OCI-LY3 (cell line): ENCODE measurements around the gene ORMDL1.

Experiments
- H2AFZ ChIP-seq: fragments of 200-600, 300-600 bp; shearing (Covaris generic); 2 replicates; pipeline ENCODE4 v1.6.0; 2014; ENCODE audit warnings: antibody characterized with exemption, low read depth, low read length
- H3K27ac ChIP-seq: fragments of 200-600, 300-600 bp; sonication (generic); 2 replicates; pipeline ENCODE4 v1.5.1; 2014; ENCODE audit warnings: mild to moderate bottlenecking, low read length, moderate library complexity, mixed read lengths
- H3K27me3 ChIP-seq: fragments of 200-600, 300-600 bp; sonication (generic); 2 replicates; pipeline ENCODE4 v1.6.1; 2014; ENCODE audit warnings: low read depth, low read length, mixed read lengths
- H3K36me3 ChIP-seq: fragments of 200-600, 300-600 bp; sonication (generic); replicated peaks from 2 replicates; pipeline ENCODE3; 2014; ENCODE audit warnings: low read depth, low read length, mixed read lengths
- H3K4me1 ChIP-seq: fragments of 300-600, 200-600 bp; sonication (generic); 2 replicates; pipeline ENCODE4 v1.6.1; 2014; ENCODE audit warnings: low read length, mixed read lengths
- H3K4me2 ChIP-seq: fragments of 200-600, 300-600 bp; sonication (generic); 2 replicates; pipeline ENCODE4 v1.6.1; 2014; ENCODE audit warnings: low read length, mixed read lengths
- H3K4me3 ChIP-seq: fragments of 300-600, 200-600 bp; sonication (generic); 2 replicates; pipeline ENCODE4 v1.5.1; 2014; ENCODE audit warnings: antibody characterized with exemption, mild to moderate bottlenecking, low read length, moderate library complexity
- H3K79me2 ChIP-seq: fragments of 300-600, 200-600 bp; shearing (Covaris generic); 2 replicates; pipeline ENCODE4 v1.6.1; 2014; ENCODE audit warnings: mild to moderate bottlenecking, low read length, mixed read lengths
- H3K9ac ChIP-seq: fragments of 300-600, 200-600 bp; shearing (Covaris generic); 2 replicates; pipeline ENCODE4 v1.6.0; 2014; ENCODE audit warnings: mild to moderate bottlenecking, low read length, moderate library complexity
- H3K9me3 ChIP-seq: fragments of 200-600, 300-600 bp; shearing (Covaris generic); 2 replicates; pipeline ENCODE4 v1.6.1; 2014; ENCODE audit warnings: low read length, mixed read lengths; ENCODE audit not compliant: insufficient read depth
- H4K20me1 ChIP-seq: fragments of 200-600, 300-600 bp; sonication (generic); 2 replicates; pipeline ENCODE4 v1.6.1; 2016; ENCODE audit warnings: low read length, mixed read lengths; ENCODE audit not compliant: insufficient read depth
- CTCF ChIP-seq: fragments of 200-600, 300-600 bp; sonication (generic); IDR thresholded peaks from 2 replicates; pipeline ENCODE4 v1.5.1; 2014; ENCODE audit warnings: antibody characterized with exemption, low read length, low read depth
- EZH2phosphoT487 ChIP-seq: fragments of 200-600 bp; shearing (Covaris generic); IDR thresholded peaks from 2 replicates; pipeline ENCODE4 v1.6.1; 2018; ENCODE audit warnings: antibody characterized with exemption, mixed run types, low read depth

Gene ORMDL1

GRCh38 chr2:189824694-189825396, 40.7 kb upstream of the ORMDL1 start:
- Histone ChIP-seq H3K27ac (no peak overlapping the region), H3K79me2 (no peaks in the 10 kb centered on the region), H2AFZ (no peak overlapping the region), H3K4me1 (no peaks in the 10 kb centered on the region), H3K4me2 (no peak overlapping the region), H4K20me1 (no peaks in the 10 kb centered on the region), H3K27me3 (no peaks in the 10 kb centered on the region), H3K9ac (no peak overlapping the region), H3K4me3 (no peak overlapping the region), H3K9me3 (no peaks in the 10 kb centered on the region), H3K36me3 (peaks cover 10% of the 10 kb centered on the region)
- TF ChIP-seq CTCF, result no peak
- TF ChIP-seq EZH2phosphoT487, result no peak

- H3K4me1 ChIP-seq, result peaks cover 13% of the 10 kb centered on the region
- H3K9me3 ChIP-seq, result no peaks in the 10 kb centered on the region
- H3K4me3 ChIP-seq, result no peak overlapping the region
- H4K20me1 ChIP-seq, result no peaks in the 10 kb centered on the region
- peaks cover 17% of the 10 kb centered on the region for H3K36me3 ChIP-seq
- H3K27ac ChIP-seq, result no peak overlapping the region
- no peak overlapping the region for H3K4me2 ChIP-seq
- H2AFZ ChIP-seq, result no peak overlapping the region
- H3K9ac ChIP-seq, result no peak overlapping the region
- no peaks in the 10 kb centered on the region for H3K27me3 ChIP-seq
- no peaks in the 10 kb centered on the region for H3K79me2 ChIP-seq
- no peak for TF ChIP-seq EZH2phosphoT487
- no peak for TF ChIP-seq CTCF
Measured at GRCh38 chr2:189821953-189822748, 38.0 kb upstream of the ORMDL1 start.

DNA sequence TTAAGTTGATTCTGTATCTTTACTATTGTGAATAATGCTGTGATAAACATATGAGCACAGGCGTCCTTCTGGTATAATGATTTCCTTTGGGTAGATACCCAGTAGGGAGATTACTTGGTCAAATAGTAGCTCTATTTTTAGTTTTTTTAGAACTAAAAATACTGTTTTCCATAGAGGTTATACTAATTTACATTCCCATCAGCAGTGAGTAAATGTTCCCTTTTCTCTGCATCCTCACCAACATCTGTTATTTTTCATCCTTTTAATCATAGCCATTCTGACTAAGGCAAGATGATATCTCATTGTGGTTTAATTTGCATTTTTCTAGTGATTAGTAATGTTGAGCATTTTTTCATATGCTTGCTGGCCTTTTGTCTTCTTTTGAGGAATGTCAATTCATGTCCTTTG, 35.2 kb upstream of the ORMDL1 start:
- TF ChIP-seq CTCF (no peak), EZH2phosphoT487 (no peak)
- no peak overlapping the region for H3K27ac ChIP-seq
- H3K9me3 ChIP-seq, result no peaks in the 10 kb centered on the region
- H4K20me1 ChIP-seq, result no peaks in the 10 kb centered on the region
- no peak overlapping the region for H3K4me3 ChIP-seq
- no peak overlapping the region for H3K4me2 ChIP-seq
- H2AFZ ChIP-seq, result no peak overlapping the region
- peaks cover 13% of the 10 kb centered on the region for H3K4me1 ChIP-seq
- H3K9ac ChIP-seq, result no peak overlapping the region
- H3K36me3 ChIP-seq, result peaks cover 12% of the 10 kb centered on the region
- H3K79me2 ChIP-seq, result no peaks in the 10 kb centered on the region
- no peaks in the 10 kb centered on the region for H3K27me3 ChIP-seq

DNA sequence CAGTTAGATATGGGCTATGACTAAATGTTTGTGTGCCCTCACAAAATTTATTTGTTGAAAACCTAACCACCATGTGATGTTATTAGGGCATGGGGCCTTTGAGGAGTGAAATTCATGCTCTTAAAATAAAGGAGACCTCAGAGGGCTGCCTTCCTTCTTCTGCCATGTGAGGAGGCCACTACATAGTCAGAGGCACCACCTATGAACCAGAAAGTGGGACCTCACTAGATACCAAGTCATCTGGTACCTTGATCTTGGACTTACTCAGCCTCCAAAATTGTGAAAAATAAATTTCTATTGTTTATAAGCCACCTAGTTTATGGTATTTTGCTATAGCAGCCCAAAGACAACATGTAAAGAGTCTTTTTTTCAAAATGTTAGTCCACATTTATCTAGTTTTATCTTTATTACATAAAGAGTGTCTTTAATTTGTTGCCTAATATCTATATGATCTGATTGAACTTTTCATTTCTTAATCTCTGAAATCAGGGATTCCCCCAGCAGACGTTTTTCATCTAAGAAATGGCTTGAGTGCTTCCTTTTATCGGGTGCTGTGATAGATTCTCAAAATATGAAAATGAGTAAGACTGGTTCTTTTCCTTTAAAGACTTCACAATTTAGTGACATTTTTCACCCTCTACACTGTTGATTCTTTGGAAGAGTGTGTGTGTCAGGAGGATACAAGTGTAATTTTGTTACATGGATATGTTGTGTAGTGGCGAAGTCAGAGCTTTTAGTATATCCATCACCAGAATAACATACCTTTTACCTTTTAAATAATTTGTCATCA, 34.3 kb upstream of the ORMDL1 start:
- H3K79me2 ChIP-seq, result no peaks in the 10 kb centered on the region
- H3K4me2 ChIP-seq, result no peak overlapping the region
- H3K27me3 ChIP-seq, result no peaks in the 10 kb centered on the region
- H3K36me3 ChIP-seq, result peaks cover 19% of the 10 kb centered on the region
- no peak for TF ChIP-seq EZH2phosphoT487
- no peak for TF ChIP-seq CTCF
- H2AFZ ChIP-seq, result no peak overlapping the region
- H3K27ac ChIP-seq, result no peak overlapping the region
- no peak overlapping the region for H3K9ac ChIP-seq
- peaks cover 13% of the 10 kb centered on the region for H3K4me1 ChIP-seq
- no peak overlapping the region for H3K4me3 ChIP-seq
- H4K20me1 ChIP-seq, result no peaks in the 10 kb centered on the region
- no peaks in the 10 kb centered on the region for H3K9me3 ChIP-seq
